Psoas muscle (tissue), 8 donors: ENCODE data around the gene TCF15. TPM values are rescaled to one million over a fixed set of nuclear protein-coding genes. Genes with fewer than 3 reads are reported as not detected.
"Not testable (repeated sequence)": the region's sequence is repeated elsewhere in the genome, so short reads cannot be mapped to it uniquely, and the experiment has no call there.

Experiments
- ATAC-seq, 4 donors: fragments of 200-7000 bp; cut with Tn5 transposase; one replicate each; pipeline ENCODE4 v1.9.1; 2020; ENCODE audit warnings: moderate library complexity in 3 of 4, mild to moderate bottlenecking in 2 of 4
- DNase-seq, 2 donors: peaks; one replicate each; pipeline ENCODE4 v3.0.0-alpha.2; 2020
- H3K27ac ChIP-seq: fragments of 200-600 bp; one replicate; pipeline ENCODE4 v1.8.0; 2022
- H3K27me3 ChIP-seq, 3 donors: fragments of 200-600 bp in 1 of 3; one replicate each; pipeline versions ENCODE4 v1.6.1 to v1.8.0; 2013 to 2022; ENCODE audit warnings: low read length in 2 of 3, mild to moderate bottlenecking in 2 of 3, moderate library complexity in 1 of 3; ENCODE audit not compliant: insufficient read depth in 3 of 3
- H3K36me3 ChIP-seq, 2 donors: fragments of 200-600 bp in 1 of 2; one replicate each; pipeline versions ENCODE4 v1.6.1 to v1.8.0; 2013 to 2022; ENCODE audit warnings: low read depth in 1 of 2, mild to moderate bottlenecking in 1 of 2, moderate library complexity in 1 of 2; ENCODE audit not compliant: insufficient read depth in 1 of 2
- H3K4me1 ChIP-seq: fragments of 200-600 bp; one replicate; pipeline ENCODE4 v1.8.0; 2022
- H3K4me3 ChIP-seq: fragments of 200-600 bp; one replicate; pipeline ENCODE4 v1.8.0; 2022; ENCODE audit warnings: mild to moderate bottlenecking
- H3K9me3 ChIP-seq: fragments of 200-600 bp; one replicate; pipeline ENCODE4 v1.8.0; 2022
- WGBS, 3 donors: extraction: QIAGEN DNeasy Blood & Tissue Kit; methylation state at CpG; one replicate each; pipeline versions ENCODE4 v1.1.6 to v1.1.7; 2013; 5-methylcytosine and 5-hydroxymethylcytosine counted together
- intact Hi-C, 2 donors: fragments of 100-400 bp; cut with DNase I; formaldehyde crosslinking; loops; one replicate each; pipeline versions ENCODE4 v1.11.0 to v1.14.2; 2022
- polyA plus RNA-seq, 3 donors: library from polyadenylated mRNA; stranded (reverse); fragments of 200-250 nt; gene quantifications; one replicate each; pipeline ENCODE4 v1.2.3, GENCODE V29; 2013
- total RNA-seq, 4 donors: library from RNA; stranded (reverse); fragmentation: NEBNext Ultra II Directional in 2 of 4; extraction: Animal tissue kit (Norgen Biotek cat#: 25700) in 2 of 4; gene quantifications; one replicate each; pipeline versions ENCODE4 v1.2.1 to v1.2.4, GENCODE V29; 2021 to 2023
- TF ChIP-seq, protein P1 (sequence below): fragments of 200-600 bp; IDR thresholded peaks from one replicate; pipeline ENCODE4 v1.8.0; 2022; ENCODE audit warnings: antibody characterized with exemption
- donor health status: healthy with polysubstance abuse.
- donor health status: DM: no; HTN: no; CAD: no; lungs with moderate emphysema.
- donor health status: Bipolar disorder and iron deficiency.
- donor health status: healthy.
- donor health status: DM: yes; HTN: yes; CAD: no.
- donor health status: DM: no; HTN: no; CAD: no.
- donor health status: DM: no; HTN: no; CAD: no.
- donor health status: DM: yes; HTN: yes; CAD: no.

TCF15 gene
- total and polyA plus RNA-seq, 7 donors = 3.0 to 10.6 (median 5.1) TPM

DNA sequence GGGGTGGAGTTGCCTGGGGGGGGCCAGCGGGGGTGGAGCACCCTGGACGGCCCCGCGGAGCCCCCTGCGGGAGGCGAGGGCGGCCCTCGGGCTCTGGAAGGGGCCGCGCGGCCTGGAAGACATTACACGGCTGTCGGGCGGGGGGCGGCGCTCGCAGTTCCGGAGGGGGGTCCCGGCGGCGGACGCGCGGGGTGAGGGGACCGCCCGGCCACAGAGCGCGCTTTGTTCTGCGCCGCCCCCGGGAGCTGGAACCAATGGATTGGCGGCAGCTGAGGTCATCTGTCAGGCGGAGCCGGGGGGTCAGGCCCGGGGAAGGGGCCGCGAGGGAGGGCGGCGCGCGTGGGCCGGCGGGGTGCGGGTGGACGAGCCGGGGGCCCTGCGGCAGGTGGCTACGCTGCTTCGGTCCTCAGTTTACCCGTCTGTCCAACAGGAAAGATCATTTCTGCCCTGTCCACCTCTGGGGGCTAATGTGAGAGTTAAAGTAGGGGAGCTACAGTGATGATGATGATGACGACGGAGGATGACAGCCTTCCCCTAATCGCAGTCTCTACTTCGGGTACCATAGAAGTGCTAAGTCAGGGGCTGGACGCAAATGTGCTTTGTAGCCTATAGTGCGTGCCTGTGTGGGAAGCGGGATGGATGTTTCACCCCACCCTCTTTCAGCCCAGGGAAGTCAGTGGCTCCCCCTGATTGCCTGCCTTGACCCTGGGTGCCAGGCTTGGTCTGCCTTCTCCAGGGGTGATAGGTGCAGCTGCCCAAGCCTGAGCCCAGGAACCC is 32.5 kb upstream of the TCF15 start:
- H3K27me3 ChIP-seq = peaks cover 0 to 10% (median 4%) of the 10 kb centered on the region in 3 donors
- peak overlapping the region; percentile 9 for H3K27ac ChIP-seq
- TF ChIP-seq, protein P1, sequence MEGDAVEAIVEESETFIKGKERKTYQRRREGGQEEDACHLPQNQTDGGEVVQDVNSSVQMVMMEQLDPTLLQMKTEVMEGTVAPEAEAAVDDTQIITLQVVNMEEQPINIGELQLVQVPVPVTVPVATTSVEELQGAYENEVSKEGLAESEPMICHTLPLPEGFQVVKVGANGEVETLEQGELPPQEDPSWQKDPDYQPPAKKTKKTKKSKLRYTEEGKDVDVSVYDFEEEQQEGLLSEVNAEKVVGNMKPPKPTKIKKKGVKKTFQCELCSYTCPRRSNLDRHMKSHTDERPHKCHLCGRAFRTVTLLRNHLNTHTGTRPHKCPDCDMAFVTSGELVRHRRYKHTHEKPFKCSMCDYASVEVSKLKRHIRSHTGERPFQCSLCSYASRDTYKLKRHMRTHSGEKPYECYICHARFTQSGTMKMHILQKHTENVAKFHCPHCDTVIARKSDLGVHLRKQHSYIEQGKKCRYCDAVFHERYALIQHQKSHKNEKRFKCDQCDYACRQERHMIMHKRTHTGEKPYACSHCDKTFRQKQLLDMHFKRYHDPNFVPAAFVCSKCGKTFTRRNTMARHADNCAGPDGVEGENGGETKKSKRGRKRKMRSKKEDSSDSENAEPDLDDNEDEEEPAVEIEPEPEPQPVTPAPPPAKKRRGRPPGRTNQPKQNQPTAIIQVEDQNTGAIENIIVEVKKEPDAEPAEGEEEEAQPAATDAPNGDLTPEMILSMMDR = no peak
- peak overlapping the region; percentile 51 for H3K4me3 ChIP-seq
- WGBS, 3 donors = 4 to 14% (median 7%) methylated on average over 11 to 57 of the region's 57 CpGs
- peaks cover 0 to 12% of the 10 kb centered on the region in 2 donors for H3K36me3 ChIP-seq
- H3K9me3 ChIP-seq = no peaks in the 10 kb centered on the region
- ATAC-seq (no peak), DNase-seq (peak in 1 of 2 donors; percentile 68)
- intact Hi-C loops = no loop called here
- peaks cover 6% of the 10 kb centered on the region for H3K4me1 ChIP-seq

DNA sequence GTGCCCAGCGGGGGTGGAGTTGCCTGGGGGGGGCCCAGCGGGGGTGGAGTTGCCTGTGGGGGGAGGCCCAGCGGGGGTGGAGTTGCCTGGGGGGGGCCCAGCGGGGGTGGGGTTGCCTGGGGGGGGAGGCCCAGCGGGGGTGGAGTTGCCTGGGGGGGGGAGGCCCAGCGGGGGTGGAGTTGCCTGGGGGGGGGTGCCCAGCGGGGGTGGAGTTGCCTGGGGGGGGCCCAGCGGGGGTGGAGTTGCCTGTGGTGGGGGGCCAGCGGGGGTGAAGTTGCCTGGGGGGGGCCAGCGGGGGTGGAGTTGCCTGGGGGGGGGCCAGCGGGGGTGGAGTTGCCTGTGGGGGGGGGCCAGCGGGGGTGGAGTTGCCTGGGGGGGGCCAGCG is 31.9 kb upstream of the TCF15 start:
- H3K9me3 ChIP-seq, H3K27ac ChIP-seq, ATAC-seq, DNase-seq, H3K4me3 ChIP-seq, intact Hi-C loops, H3K4me1 ChIP-seq, H3K36me3 ChIP-seq: not testable (repeated sequence)
- WGBS, 3 donors = 0 to 12% methylated on average over 2 to 5 of the region's 13 CpGs; no CpG with 5 or more reads in 1 of the 3 donors
- peaks cover 0 to 10% (median 4%) of the 10 kb centered on the region in 3 donors for H3K27me3 ChIP-seq

DNA sequence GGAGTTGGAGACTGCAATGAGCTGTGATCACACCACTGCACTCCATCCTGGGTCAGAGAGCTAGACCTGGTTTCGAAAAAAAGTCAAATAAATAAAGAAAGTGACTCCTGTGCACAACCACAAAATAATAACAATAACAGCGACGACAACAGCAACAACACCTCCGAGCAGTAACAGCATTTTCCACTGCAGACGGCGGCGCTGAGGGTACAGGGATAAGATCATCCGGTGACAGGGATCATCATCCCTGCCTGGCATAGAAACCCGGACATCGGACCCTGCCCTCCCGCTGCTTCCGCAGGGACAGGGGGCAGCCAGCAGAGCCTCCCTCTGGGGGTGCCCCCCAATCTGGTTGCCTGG is 31.4 kb upstream of the TCF15 start:
- DNase-seq (no peak), ATAC-seq (no peak)
- WGBS, 3 donors = 13 to 15% (median 14%) methylated on average over 12 of the region's 12 CpGs
- Histone ChIP-seq H3K4me1 (peaks cover 6% of the 10 kb centered on the region), H3K27me3 (peaks cover 0 to 10% (median 4%) of the 10 kb centered on the region in 3 donors), H3K9me3 (no peaks in the 10 kb centered on the region), H3K36me3 (peaks cover 0 to 1% of the 10 kb centered on the region in 2 donors), H3K27ac (no peak overlapping the region), H3K4me3 (no peak overlapping the region)
- intact Hi-C loops = no loop called here
- TF ChIP-seq, protein P1 = no peak

DNA sequence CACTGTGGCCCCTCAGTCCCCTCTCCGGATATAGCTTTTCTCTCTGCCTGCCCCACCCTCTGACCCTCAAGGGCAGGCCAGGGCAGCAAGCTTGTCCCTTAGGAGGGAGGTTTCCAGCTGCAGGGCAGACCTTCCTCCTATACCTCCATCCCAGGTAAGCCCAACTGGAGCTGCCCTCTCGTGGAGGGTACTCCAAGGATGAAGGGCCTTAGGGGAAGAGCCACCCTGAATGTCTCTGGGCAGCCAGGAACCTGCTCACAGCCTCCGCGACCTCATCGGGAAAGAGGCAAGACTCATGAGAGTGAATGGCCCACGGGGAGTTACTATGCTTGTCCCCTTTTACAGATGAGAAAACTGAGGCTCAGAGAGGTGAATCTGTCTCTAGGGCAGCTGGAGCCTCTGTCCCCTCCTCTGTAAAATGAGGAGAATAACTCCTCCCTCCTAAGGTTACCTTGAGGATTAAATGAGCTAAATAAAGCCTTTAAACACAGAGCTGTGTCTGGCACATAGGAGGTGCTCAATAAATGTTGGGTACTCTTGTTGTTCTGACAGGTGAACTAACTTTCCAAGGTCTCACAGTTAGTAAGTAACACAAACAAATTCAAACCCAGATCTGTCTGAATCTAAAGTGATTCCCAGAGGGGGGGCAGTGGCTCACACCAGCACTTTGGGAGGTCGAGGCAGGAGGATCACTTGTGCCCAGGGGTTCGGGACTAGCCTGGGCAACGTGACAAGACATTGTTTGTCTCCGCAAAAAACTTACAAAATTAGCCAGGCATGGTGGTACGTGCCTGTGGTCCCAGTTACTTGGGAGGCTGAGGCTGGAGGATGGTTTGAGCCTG is 30.8 kb upstream of the TCF15 start:
- Histone ChIP-seq H3K27me3 (peaks cover 0 to 10% (median 4%) of the 10 kb centered on the region in 3 donors), H3K4me3 (no peak overlapping the region), H3K27ac (no peak overlapping the region), H3K4me1 (peaks cover 6% of the 10 kb centered on the region), H3K36me3 (no peaks in the 10 kb centered on the region), H3K9me3 (no peaks in the 10 kb centered on the region)
- TF ChIP-seq, protein P1 = no peak
- WGBS, 3 donors = 32 to 39% (median 35%) methylated on average over 11 of the region's 11 CpGs
- DNase-seq (no peak), ATAC-seq (no peak)
- intact Hi-C loops = no loop called here

DNA sequence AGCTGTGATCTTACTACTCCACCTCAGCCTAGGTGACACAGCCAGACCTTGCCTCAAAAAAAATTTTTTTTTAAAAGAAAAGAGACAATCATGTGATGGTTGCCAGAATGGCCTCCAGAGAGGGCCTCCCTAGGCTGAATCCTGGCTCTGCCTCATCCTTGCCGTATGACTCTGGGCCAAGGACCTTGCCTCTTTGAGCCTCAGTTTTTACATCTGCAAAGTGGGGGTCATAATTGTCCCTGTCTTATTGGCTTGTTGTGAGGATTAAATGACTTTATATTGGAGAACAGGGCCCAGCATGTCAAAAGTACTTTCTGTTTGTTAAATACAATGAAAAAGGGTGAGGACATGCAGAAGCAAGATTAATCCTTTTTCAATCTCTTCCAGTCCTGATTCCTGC is 28.5 kb upstream of the TCF15 start:
- Histone ChIP-seq H3K27ac (no peak overlapping the region), H3K4me1 (peaks cover 6% of the 10 kb centered on the region), H3K36me3 (no peaks in the 10 kb centered on the region), H3K9me3 (no peaks in the 10 kb centered on the region), H3K4me3 (no peak overlapping the region), H3K27me3 (peaks cover 0 to 10% (median 4%) of the 10 kb centered on the region in 3 donors)
- intact Hi-C loops = no loop called here
- no peak for ATAC-seq
- TF ChIP-seq, protein P1 = no peak
- WGBS, 3 donors = 57 to 64% (median 61%) methylated on average over 1 of the region's 1 CpG
- no peak for DNase-seq
